ENCODE results near the gene NBPF1.
"Not testable (repeated sequence)": the region's sequence is repeated elsewhere in the genome, so short reads cannot be mapped to it uniquely, and the experiment has no call there.

The NBPF1 gene

DNA sequence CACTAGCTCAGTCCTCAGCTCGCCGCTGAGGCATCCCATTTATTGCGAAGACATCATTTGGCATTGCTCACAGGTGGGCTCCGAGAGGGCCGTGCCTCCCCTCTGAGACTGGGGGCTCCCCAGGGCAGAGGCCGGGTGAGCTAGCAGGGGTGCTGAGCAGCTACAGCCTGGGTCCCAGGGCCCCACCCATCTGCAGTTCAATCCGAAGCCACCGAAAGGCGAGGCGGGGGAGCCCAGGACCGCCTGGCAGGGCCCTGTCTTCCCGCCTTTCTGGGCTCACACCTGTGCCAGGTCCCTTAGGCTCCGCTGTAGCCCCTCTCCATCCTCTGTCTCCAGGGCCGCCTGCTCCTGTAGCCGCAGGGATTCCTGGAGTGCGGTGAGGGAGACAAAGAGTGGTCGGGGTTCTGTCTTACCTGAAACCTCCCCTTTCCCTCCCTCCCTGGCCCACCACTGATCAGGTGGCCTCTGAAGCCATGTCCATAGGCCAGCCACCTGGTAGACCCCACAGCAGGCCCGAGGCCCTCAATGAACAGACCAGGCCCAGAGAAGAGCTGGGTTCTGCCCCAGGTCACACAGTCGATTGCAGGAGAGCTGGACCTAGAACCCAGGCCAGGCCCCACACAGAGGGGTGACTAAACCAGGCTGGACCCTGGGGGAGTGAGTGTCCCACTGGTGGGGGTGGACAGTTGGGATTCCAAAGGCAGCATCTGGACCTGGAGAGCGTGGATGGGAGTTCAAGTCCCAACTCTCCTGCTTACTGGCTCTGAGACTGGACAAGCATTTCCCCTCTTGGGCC, 18.1 kb upstream of the NBPF1 start:
- H3K4me3 ChIP-seq (replicated peaks; ENCODE audit: low read depth, low read length) = no peak overlapping the region
- DNase-seq (ENCODE audit: low read depth) = no peak
- no peak for TF ChIP-seq CTCF (IDR thresholded peaks at IDR 0.05; ENCODE audit: low read length, missing control alignments)

GRCh38 chr1:16630661-16631247, 17.4 kb upstream of the NBPF1 start:
- no peak for TF ChIP-seq CTCF (IDR thresholded peaks at IDR 0.05; ENCODE audit: low read length, missing control alignments)
- DNase-seq (ENCODE audit: low read depth) = no peak
- no peak overlapping the region for H3K4me3 ChIP-seq (replicated peaks; ENCODE audit: low read depth, low read length)

GRCh38 chr1:16629916-16630530, 16.7 kb upstream of the NBPF1 start:
- H3K4me3 ChIP-seq (replicated peaks; ENCODE audit: low read depth, low read length); DNase-seq (ENCODE audit: low read depth): not testable (repeated sequence)

DNA sequence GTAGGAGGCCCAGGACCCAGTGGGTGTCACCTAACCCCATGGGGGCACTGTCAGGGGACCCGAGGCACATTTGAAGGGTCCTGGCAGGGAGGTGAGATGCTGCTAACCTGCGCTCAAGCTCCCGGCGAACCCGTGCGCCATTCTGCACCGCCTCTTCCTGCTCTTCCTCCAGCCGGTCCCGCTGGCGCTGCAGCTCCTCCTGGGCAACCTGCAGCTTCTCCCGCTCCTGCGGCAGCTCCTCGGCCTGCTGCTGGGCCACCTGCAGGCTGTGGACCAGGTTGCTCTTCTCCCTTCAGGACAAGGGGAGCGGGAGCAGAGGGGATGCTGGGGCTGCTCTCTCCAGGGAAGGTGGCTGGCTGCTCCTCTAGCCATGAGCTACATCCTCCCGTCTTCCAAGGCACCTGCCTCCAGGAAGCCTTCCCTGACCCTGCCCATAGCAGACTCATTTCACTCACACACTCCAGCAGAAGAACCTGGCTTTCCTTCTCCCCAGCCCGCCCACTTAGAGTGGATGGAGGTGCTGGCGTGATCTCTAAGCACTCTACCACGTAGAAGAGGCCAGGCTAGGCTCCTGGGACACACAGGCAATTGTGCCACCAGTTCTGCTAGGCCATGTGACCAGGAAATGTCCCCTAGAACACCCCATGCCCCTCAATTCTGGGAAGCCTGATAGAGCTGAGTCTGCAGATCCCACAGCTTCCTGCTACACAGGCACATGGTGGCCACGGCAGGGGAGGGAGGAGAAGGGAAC, 15.2 kb upstream of the NBPF1 start:
- no peak for TF ChIP-seq CTCF (IDR thresholded peaks at IDR 0.05; ENCODE audit: low read length, missing control alignments)
- no peak overlapping the region for H3K4me3 ChIP-seq (replicated peaks; ENCODE audit: low read depth, low read length)
- DNase-seq (ENCODE audit: low read depth) = no peak

DNA sequence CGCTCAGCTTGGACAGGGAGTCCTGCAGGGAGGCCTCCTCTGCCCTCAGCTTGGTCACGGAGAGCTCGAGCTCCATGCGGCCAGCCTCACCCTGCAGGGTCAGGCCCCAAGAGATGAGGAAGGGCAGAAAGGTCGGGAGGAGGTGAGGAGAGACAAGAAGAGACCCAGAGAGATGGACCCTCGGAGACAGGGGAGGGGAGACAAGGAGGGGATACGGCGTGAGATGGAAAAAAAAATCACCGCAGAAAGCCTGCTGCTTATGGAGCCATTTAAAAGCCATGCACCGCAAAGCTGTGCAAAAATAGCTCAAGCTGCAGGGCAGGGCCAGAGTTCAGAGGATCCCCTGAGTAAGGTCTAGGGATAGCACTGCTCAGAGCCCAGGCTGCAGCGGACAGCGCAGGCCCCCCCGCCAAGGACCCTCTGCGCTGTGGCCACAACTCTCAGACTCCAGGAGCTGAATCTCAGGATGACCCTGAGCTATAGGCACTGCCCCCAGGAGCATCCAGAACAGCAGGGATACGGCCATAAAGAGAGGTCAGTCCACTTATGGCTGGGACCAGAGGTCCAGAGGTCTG, 13.1 kb upstream of the NBPF1 start:
- DNase-seq (ENCODE audit: low read depth); H3K4me3 ChIP-seq (replicated peaks; ENCODE audit: low read depth, low read length): not testable (repeated sequence)

- H3K4me3 ChIP-seq (replicated peaks; ENCODE audit: low read depth, low read length) = no peak overlapping the region
Measured at GRCh38 chr1:16625497-16626408, 12.4 kb upstream of the NBPF1 start.

DNA sequence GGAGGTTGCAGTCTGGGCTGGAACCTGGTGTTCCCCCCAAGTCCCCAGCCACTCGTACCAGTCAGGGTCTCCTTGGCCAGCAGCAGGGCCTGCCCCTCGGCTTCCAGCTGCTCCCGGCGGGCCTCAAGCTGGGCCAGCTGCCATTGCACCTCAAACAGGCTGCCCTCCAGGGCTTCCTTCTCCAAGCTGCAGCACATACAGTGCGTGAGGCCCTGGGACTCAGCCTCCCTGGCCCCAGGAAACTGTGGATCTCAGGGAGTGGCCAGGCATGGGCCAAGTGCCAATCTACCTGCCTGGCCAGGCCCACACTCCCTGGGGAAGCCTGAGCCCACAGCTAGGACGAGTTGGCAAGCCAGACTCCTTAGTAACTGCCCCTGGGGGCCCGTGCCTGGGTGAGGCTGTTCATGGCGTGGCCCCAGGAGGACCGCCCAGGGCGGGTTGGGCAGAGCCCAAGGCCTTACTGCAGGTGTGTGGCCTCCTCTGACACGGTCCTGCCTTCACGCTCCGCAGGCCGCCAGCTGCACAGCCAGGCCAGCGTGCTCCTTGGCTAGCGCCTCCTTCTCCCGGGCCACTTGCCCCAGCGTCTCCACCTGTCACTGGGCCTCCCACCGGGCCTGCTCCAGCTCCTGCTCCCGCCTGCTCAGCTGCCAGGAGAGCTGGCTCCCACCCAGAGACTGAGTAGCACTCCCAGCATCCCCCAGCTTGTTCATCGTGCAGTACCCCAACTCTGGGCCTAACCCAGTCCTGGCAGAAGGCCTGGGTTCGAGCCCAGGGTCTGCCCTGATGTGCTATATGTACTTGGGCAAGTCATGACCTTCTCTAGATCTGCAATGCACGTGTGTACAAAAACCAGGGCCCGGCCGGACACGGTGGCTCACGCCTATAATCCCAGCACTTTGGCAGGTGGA, 10.7 kb upstream of the NBPF1 start:
- H3K4me3 ChIP-seq (replicated peaks; ENCODE audit: low read depth, low read length); DNase-seq (ENCODE audit: low read depth): not testable (repeated sequence)

More at GRCh38 chr1:16625497-16626408, 12.4 kb upstream of the NBPF1 start:
- TF ChIP-seq CTCF (IDR thresholded peaks at IDR 0.05; ENCODE audit: low read length, missing control alignments) = no peak
- no peak for DNase-seq (ENCODE audit: low read depth)

DNA sequence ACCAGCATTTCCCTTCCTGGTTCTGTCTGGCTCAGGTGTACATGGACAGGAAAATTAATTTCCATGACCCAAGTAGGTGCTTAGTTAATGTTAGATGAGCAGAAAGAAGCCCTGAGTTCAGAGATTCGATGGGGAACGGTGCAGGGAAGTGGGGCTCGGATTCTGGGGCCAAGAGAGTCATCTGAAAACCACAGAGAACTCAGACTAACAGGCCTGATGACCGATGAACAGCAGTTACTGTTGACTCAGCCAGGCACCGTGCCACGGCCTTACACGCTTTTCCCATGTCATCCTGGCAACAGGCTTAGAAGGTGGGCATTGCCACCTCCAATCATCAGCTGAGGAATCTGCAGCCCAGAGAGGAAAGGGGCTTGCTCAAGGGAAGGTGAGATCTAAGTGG, 10.0 kb upstream of the NBPF1 start:
- not testable (repeated sequence) for H3K4me3 ChIP-seq (replicated peaks; ENCODE audit: low read depth, low read length)
- peak; percentile 33 for DNase-seq (ENCODE audit: low read depth)

DNA sequence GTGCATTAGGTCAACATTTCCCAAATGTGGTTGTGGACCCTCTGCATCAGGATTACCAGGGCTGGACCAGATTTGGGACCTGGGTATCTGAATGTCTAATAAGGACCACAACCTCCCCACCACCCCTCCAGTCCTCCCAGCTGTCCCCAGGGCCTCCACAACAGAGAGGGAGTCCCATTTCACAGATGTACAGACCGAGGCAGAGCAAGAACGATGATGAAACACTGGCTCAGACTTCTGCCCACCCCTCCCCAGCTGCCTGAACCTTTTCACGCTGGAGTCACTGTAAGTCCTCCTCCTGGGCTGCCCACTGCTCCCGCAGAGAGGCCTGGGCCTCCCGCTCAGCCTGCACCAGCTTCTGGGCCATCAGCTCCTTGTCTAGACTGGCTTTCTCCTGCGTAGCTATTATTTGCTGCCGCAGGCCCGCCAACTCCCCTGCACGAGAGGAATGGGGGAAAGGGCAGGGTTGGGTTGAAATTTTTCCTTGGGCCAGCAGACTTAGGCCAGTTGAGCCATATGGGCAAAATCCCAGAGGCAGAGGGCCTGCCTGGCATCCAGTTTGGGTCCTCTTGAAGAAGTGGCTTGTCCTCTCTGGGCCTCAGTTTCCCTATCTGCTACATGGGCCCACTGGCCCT, 8.4 kb upstream of the NBPF1 start:
- not testable (repeated sequence) for H3K4me3 ChIP-seq (replicated peaks; ENCODE audit: low read depth, low read length); DNase-seq (ENCODE audit: low read depth)
